Endothelial cell of umbilical vein (primary cell): ENCODE data around the gene WASF3. TPM values are rescaled to one million over a fixed set of nuclear protein-coding genes. Genes with fewer than 3 reads are reported as not detected.

Experiments used
- BruUV-seq: library from RNA; stranded (reverse); fragments of 400-500 nt; replicated peaks from 2 replicates; lab custom pipeline; 2021; lab: Mats Ljungman, UMichigan
- CTCF ChIA-PET: fragments of 300-600, 350-600 bp; sonication (Branson Sonifier 250); formaldehyde crosslinking; loops from one replicate; lab custom pipeline; 2021; ENCODE audit warnings: antibody characterized with exemption, inconsistent platforms; lab: Charles Lee
- POLR2A ChIA-PET: fragments of 300-600, 350-600 bp; sonication (Branson Sonifier 250); formaldehyde crosslinking; loops from one replicate; lab custom pipeline; 2021; ENCODE audit warnings: antibody characterized with exemption, inconsistent platforms; lab: Charles Lee
- DNase-seq: peaks from one replicate; pipeline ENCODE4 v3.0.0-alpha.2; 2011; ENCODE audit warnings: low read depth, low spot score
- FAIRE-seq: peaks from 2 replicates; lab custom pipeline; 2011; peaks lifted over from hg19 to GRCh38; lab: Jason Lieb, UNC
- H2AFZ ChIP-seq: 2 replicates; pipeline ENCODE4 v1.6.0; 2012; ENCODE audit warnings: low read depth, low read length, control low read depth, inconsistent platforms
- H3K27ac ChIP-seq: 2 replicates; pipeline ENCODE4 v1.5.1; 2011; ENCODE audit warnings: low read depth, mild to moderate bottlenecking, control low read depth, low read length, moderate library complexity; ENCODE audit not compliant: insufficient read depth
- H3K27me3 ChIP-seq, 2 experiments: 2 replicates each; pipeline versions ENCODE4 v1.6.0 to v1.6.1; 2011; ENCODE audit warnings: low read length in 2 of 2, mixed read lengths in 1 of 2; ENCODE audit not compliant: control insufficient read depth in 2 of 2, insufficient read depth in 2 of 2
- H3K36me3 ChIP-seq, 2 experiments: 2 replicates in 1 of 2; 3 replicates in 1 of 2; pipeline ENCODE4 v1.5.1; 2011; ENCODE audit warnings: low read length in 2 of 2, mild to moderate bottlenecking in 1 of 2, moderate library complexity in 1 of 2; ENCODE audit not compliant: control insufficient read depth in 2 of 2, insufficient read depth in 2 of 2; ENCODE audit errors: extremely low read depth in 1 of 2
- H3K4me1 ChIP-seq: 3 replicates; pipeline ENCODE4 v1.5.1; 2011; ENCODE audit warnings: mild to moderate bottlenecking, low read length; ENCODE audit not compliant: control insufficient read depth, insufficient read depth; ENCODE audit errors: extremely low read depth
- H3K4me2 ChIP-seq: 2 replicates; pipeline ENCODE4 v1.6.1; 2011; ENCODE audit warnings: low read length, control low read depth, mixed read lengths; ENCODE audit not compliant: insufficient read depth
- H3K4me3 ChIP-seq, 3 experiments: fragments of 200-600 bp in 1 of 3; sonication (generic), shearing (Covaris generic) in 1 of 3; replicated peaks in 1 of 3; 2 replicates each; pipeline ENCODE4 v1.5.1; 2011 to 2016; ENCODE audit warnings: control low read depth in 3 of 3, low read length in 3 of 3, mild to moderate bottlenecking in 2 of 3, inconsistent platforms in 1 of 3, low read depth in 1 of 3, moderate library complexity in 1 of 3; ENCODE audit not compliant: insufficient read depth in 1 of 3
- H3K79me2 ChIP-seq: 2 replicates; pipeline ENCODE4 v1.6.0; 2012; ENCODE audit warnings: low read length, inconsistent platforms; ENCODE audit not compliant: control insufficient read depth, insufficient read depth
- H3K9ac ChIP-seq: replicated peaks from 2 replicates; pipeline ENCODE3; 2011; ENCODE audit warnings: low read length, control low read depth; ENCODE audit not compliant: insufficient read depth; ENCODE audit errors: extremely low read depth
- H3K9me1 ChIP-seq: replicated peaks from 3 replicates; pipeline ENCODE4 v1.6.0; 2011; ENCODE audit warnings: mild to moderate bottlenecking, low read length; ENCODE audit not compliant: control insufficient read depth, insufficient read depth; ENCODE audit errors: extremely low read depth
- H3K9me3 ChIP-seq: replicated peaks from 2 replicates; pipeline ENCODE4 v1.5.1; 2012; ENCODE audit warnings: low read length, inconsistent platforms; ENCODE audit not compliant: control insufficient read depth, insufficient read depth
- H4K20me1 ChIP-seq: replicated peaks from 2 replicates; pipeline ENCODE3; 2011; ENCODE audit warnings: mild to moderate bottlenecking, low read length; ENCODE audit not compliant: control insufficient read depth, insufficient read depth; ENCODE audit errors: extremely low read depth
- CTCF ChIP-seq, 2 donors: IDR thresholded peaks; 1 replicate in 1 of 2; 2 replicates in 1 of 2; pipeline ENCODE4 v1.5.1; 2011; ENCODE audit warnings: low read length in 2 of 2, mild to moderate bottlenecking in 2 of 2, moderate library complexity in 2 of 2, control low read depth in 1 of 2, inconsistent platforms in 1 of 2, low read depth in 1 of 2; ENCODE audit not compliant: insufficient read depth in 1 of 2; ENCODE audit errors: extremely low read depth in 1 of 2
- EZH2 ChIP-seq: IDR thresholded peaks from 2 replicates; pipeline ENCODE4 v1.6.1; 2012; ENCODE audit warnings: borderline replicate concordance, low read depth, mild to moderate bottlenecking, moderate library complexity, low read length, inconsistent platforms; ENCODE audit not compliant: severe bottlenecking
- FOS ChIP-seq: IDR thresholded peaks from 2 replicates; pipeline ENCODE4 v1.6.1; 2011; ENCODE audit warnings: mild to moderate bottlenecking, low read length, moderate library complexity, borderline replicate concordance; ENCODE audit not compliant: insufficient read depth
- GATA2 ChIP-seq: IDR thresholded peaks from 2 replicates; pipeline ENCODE4 v1.7.0; 2011; ENCODE audit warnings: low read depth, mild to moderate bottlenecking, moderate library complexity, mixed read lengths, low read length; ENCODE audit not compliant: insufficient read length, insufficient read depth
- JUN ChIP-seq: IDR thresholded peaks from 2 replicates; pipeline ENCODE4 v1.6.1; 2011; ENCODE audit warnings: borderline replicate concordance, low read depth; ENCODE audit not compliant: insufficient read length, insufficient read depth
- MAX ChIP-seq: IDR thresholded peaks from 2 replicates; pipeline ENCODE4 v1.6.1; 2011; ENCODE audit not compliant: insufficient read depth, insufficient read length
- MYC ChIP-seq: IDR thresholded peaks from one replicate; pipeline ENCODE4 v1.6.1; 2011; ENCODE audit warnings: mild to moderate bottlenecking, low read depth, low read length
- POLR2A ChIP-seq: IDR thresholded peaks from 2 replicates; pipeline ENCODE4 v1.6.1; 2012; ENCODE audit warnings: low read depth, mild to moderate bottlenecking, control low read depth, low read length
- POLR2AphosphoS5 ChIP-seq: IDR thresholded peaks from 2 replicates; pipeline ENCODE4 v1.6.1; 2012; ENCODE audit warnings: low read depth, mild to moderate bottlenecking, control low read depth, low read length, moderate library complexity; ENCODE audit not compliant: insufficient read depth
- dilution Hi-C: fragments of 300-500 bp; cut with MboI; formaldehyde crosslinking; loops from one replicate; pipeline ENCODE4 v1.15.0; 2019; ENCODE audit warnings: low sequenced_read_pairs; ENCODE audit not compliant: extremely low pct_ligation_motif_present
- intact Hi-C: fragments of 100-400 bp; cut with micrococcal nuclease; formaldehyde crosslinking; loops from one replicate; pipeline ENCODE4 v1.10.0; 2022
- polyA plus RNA-seq, 4 experiments: library from polyadenylated mRNA; depleted of rRNA in 3 of 4; stranded (reverse) in 3 of 4; unstranded in 1 of 4; fragments of >200 nt; gene quantifications; 2 replicates each; pipeline versions ENCODE4 v1.2.1 to v1.2.3, GENCODE V29; 2011 to 2012; ENCODE audit warnings: missing spikeins in 1 of 4
- total RNA-seq: library from RNA; stranded (reverse); gene quantifications from 2 replicates; pipeline ENCODE4 v1.2.3, GENCODE V29; 2021

Gene WASF3
- total and polyA plus RNA-seq, 2 donors (not counting 3 experiments of a cell fraction or from before 2014, with no cell fraction given), result 18.5 to 32.4 TPM

- Histone ChIP-seq H3K36me3 (peaks cover 0 to 2% of the 10 kb centered on the region in 2 experiments), H3K27ac (no peak overlapping the region), H4K20me1 (peaks cover under 1% of the 10 kb centered on the region), H3K9me1 (no peaks in the 10 kb centered on the region), H3K9me3 (no peaks in the 10 kb centered on the region), H3K4me1 (peaks cover 18% of the 10 kb centered on the region), H3K79me2 (peaks cover 55% of the 10 kb centered on the region), H3K27me3 (no peaks in the 10 kb centered on the region), H2AFZ (no peak overlapping the region), H3K9ac (no peak overlapping the region), H3K4me2 (no peak overlapping the region), H3K4me3 (no peak overlapping the region)
- DNase-seq (no peak), FAIRE-seq (no peak)
- TF ChIP-seq MAX (no peak), POLR2AphosphoS5 (no peak), EZH2 (no peak)
- no TSS peak for BruUV-seq
- ChIA-PET CTCF (interaction anchor here (0.9 to 1.2 kb wide), 6 partner anchors 10 to 119 kb away, joined by 3 to 7 read pairs (median 4); no protein-coding TSS in a partner anchor), POLR2A (no interaction called here)
- dilution Hi-C loops, result no loop called here
- intact Hi-C loops, result no loop called here
Observed at GRCh38 chr13:26579580-26579979, 22.1 kb downstream of the WASF3 start.

- Histone ChIP-seq H3K27ac (peak overlapping the region; percentile 82), H3K4me3 (peak overlapping the region in 1 of 3 experiments; percentile 3), H3K79me2 (peaks cover 60% of the 10 kb centered on the region), H3K36me3 (no peaks in the 10 kb centered on the region), H3K4me2 (peak overlapping the region; percentile 81), H3K9me3 (no peaks in the 10 kb centered on the region), H2AFZ (no peak overlapping the region), H3K9me1 (no peaks in the 10 kb centered on the region), H3K27me3 (no peaks in the 10 kb centered on the region), H3K9ac (peak overlapping the region; percentile 35), H3K4me1 (peaks cover 58% of the 10 kb centered on the region), H4K20me1 (no peaks in the 10 kb centered on the region)
- peak; percentile 24 for FAIRE-seq
- ChIA-PET POLR2A (no interaction called here), CTCF (interaction anchor here (1.1 kb wide), 1 partner anchor 115 kb away, joined by 5 read pairs; no protein-coding TSS in a partner anchor)
- intact Hi-C loops, result loop anchor here (5.0 kb wide), 1 partner anchor 86 kb away; no protein-coding TSS in a partner anchor
- TF ChIP-seq FOS (no peak), MYC (no peak), POLR2A (no peak), CTCF (IDR thresholded peaks at IDR 0.05; ENCODE audit: extremely low read depth in 1 of 2, insufficient read depth in 1 of 2, low read depth in 1 of 2, low read length in 2 of 2) (no peak), GATA2 (no peak), EZH2 (no peak), POLR2AphosphoS5 (no peak), MAX (no peak), JUN (no peak)
- no peak for DNase-seq
- no TSS peak for BruUV-seq
- dilution Hi-C loops, result no loop called here
Observed at GRCh38 chr13:26583662-26584061, 26.2 kb downstream of the WASF3 start.
